Mucosa of stomach (tissue), 1 donor: ENCODE measurements around the gene ZBTB1.
"Not testable (repeated sequence)": the region's sequence is repeated elsewhere in the genome, so short reads cannot be mapped to it uniquely, and the experiment has no call there.

ENCODE experiments used
- H3K27me3 ChIP-seq: one replicate; pipeline ENCODE4 v1.7.0; 2013; ENCODE audit warnings: mild to moderate bottlenecking, low read length; ENCODE audit not compliant: control insufficient read depth, insufficient read depth
- H3K36me3 ChIP-seq: one replicate; pipeline ENCODE4 v1.7.0; 2013; ENCODE audit warnings: low read length; ENCODE audit not compliant: control insufficient read depth, insufficient read depth
- H3K4me1 ChIP-seq: one replicate; pipeline ENCODE4 v1.7.0; 2013; ENCODE audit warnings: mild to moderate bottlenecking, low read length; ENCODE audit not compliant: control insufficient read depth, insufficient read depth
- H3K4me3 ChIP-seq: one replicate; pipeline ENCODE4 v1.7.0; 2013; ENCODE audit warnings: low read length
- H3K9ac ChIP-seq: one replicate; pipeline ENCODE4 v1.7.0; 2013; ENCODE audit warnings: mild to moderate bottlenecking, low read length, moderate library complexity
- H3K9me3 ChIP-seq: one replicate; pipeline ENCODE4 v1.7.0; 2013; ENCODE audit warnings: mild to moderate bottlenecking, low read length, moderate library complexity; ENCODE audit not compliant: control insufficient read depth
- donor health status: Pancreatic carcinoma.

ZBTB1 gene

GRCh38 chr14:64563696-64564095, 59.1 kb downstream of the ZBTB1 start:
- H3K4me3 ChIP-seq, result no peak overlapping the region

GRCh38 chr14:64566651-64567122, 62.1 kb downstream of the ZBTB1 start:
- no peaks in the 10 kb centered on the region for H3K36me3 ChIP-seq
- no peaks in the 10 kb centered on the region for H3K4me1 ChIP-seq
- no peak overlapping the region for H3K4me3 ChIP-seq
- no peaks in the 10 kb centered on the region for H3K27me3 ChIP-seq
- no peak overlapping the region for H3K9ac ChIP-seq
- no peaks in the 10 kb centered on the region for H3K9me3 ChIP-seq

More at GRCh38 chr14:64563696-64564095, 59.1 kb downstream of the ZBTB1 start:
- no peaks in the 10 kb centered on the region for H3K27me3 ChIP-seq
- no peaks in the 10 kb centered on the region for H3K36me3 ChIP-seq
- H3K9ac ChIP-seq, result no peak overlapping the region
- no peaks in the 10 kb centered on the region for H3K9me3 ChIP-seq
- no peaks in the 10 kb centered on the region for H3K4me1 ChIP-seq

GRCh38 chr14:64569138-64569631, 64.6 kb downstream of the ZBTB1 start:
- Histone ChIP-seq H3K9ac (no peak overlapping the region), H3K4me1 (peaks cover 3% of the 10 kb centered on the region), H3K9me3 (no peaks in the 10 kb centered on the region), H3K4me3 (no peak overlapping the region), H3K36me3 (no peaks in the 10 kb centered on the region), H3K27me3 (no peaks in the 10 kb centered on the region)

- H3K4me3 ChIP-seq, H3K27me3 ChIP-seq, H3K4me1 ChIP-seq, H3K9me3 ChIP-seq, H3K9ac ChIP-seq, H3K36me3 ChIP-seq: not testable (repeated sequence)
Measured at GRCh38 chr14:64569646-64570045, 65.1 kb downstream of the ZBTB1 start.

- no peak overlapping the region for H3K4me3 ChIP-seq
- no peaks in the 10 kb centered on the region for H3K27me3 ChIP-seq
- no peak overlapping the region for H3K9ac ChIP-seq
- H3K36me3 ChIP-seq, result no peaks in the 10 kb centered on the region
- no peaks in the 10 kb centered on the region for H3K9me3 ChIP-seq
- H3K4me1 ChIP-seq, result peaks cover 3% of the 10 kb centered on the region
Measured at GRCh38 chr14:64572386-64573104, 68.0 kb downstream of the ZBTB1 start.

- Histone ChIP-seq H3K4me1 (peaks cover 3% of the 10 kb centered on the region), H3K9me3 (no peaks in the 10 kb centered on the region), H3K4me3 (no peak overlapping the region), H3K9ac (no peak overlapping the region), H3K36me3 (no peaks in the 10 kb centered on the region), H3K27me3 (no peaks in the 10 kb centered on the region)
Measured at GRCh38 chr14:64573109-64573508, 68.5 kb downstream of the ZBTB1 start.
